OCI-LY7 (cell line): ENCODE data around the gene ANKRD33B. TPM values are rescaled to one million over a fixed set of nuclear protein-coding genes. Genes with fewer than 3 reads are reported as not detected.

Experiments
- BruUV-seq: library from RNA; stranded (reverse); fragments of 400-500 nt; replicated peaks from 2 replicates; lab custom pipeline; 2021; lab: Mats Ljungman, UMichigan
- CTCF ChIA-PET: fragments of 300-600 bp; sonication (Branson Sonifier 250); formaldehyde crosslinking; loops from one replicate; lab custom pipeline; 2022; ENCODE audit warnings: antibody characterized with exemption; ENCODE audit not compliant: unreplicated experiment; lab: Charles Lee
- POLR2A ChIA-PET: fragments of 300-600 bp; sonication (Branson Sonifier 250); formaldehyde crosslinking; loops from one replicate; lab custom pipeline; 2022; ENCODE audit warnings: antibody characterized with exemption; lab: Charles Lee
- DNase-seq: peaks from one replicate; pipeline ENCODE4 v3.0.0-alpha.2; 2015; ENCODE audit warnings: low spot score
- H2AFZ ChIP-seq: fragments of 200-600 bp; sonication (generic), shearing (Covaris generic); 2 replicates; pipeline ENCODE4 v1.6.1; 2014; ENCODE audit warnings: mild to moderate bottlenecking, antibody characterized with exemption, low read length, moderate library complexity
- H3K27ac ChIP-seq: fragments of 200-600 bp; sonication (generic); 2 replicates; pipeline ENCODE4 v1.5.1; 2014; ENCODE audit warnings: mixed run types, low read depth, mild to moderate bottlenecking, moderate library complexity, low read length, inconsistent platforms; ENCODE audit not compliant: poor library complexity, severe bottlenecking
- H3K36me3 ChIP-seq: fragments of 200-600 bp; sonication (generic); 2 replicates; pipeline ENCODE4 v1.6.1; 2014; ENCODE audit warnings: mild to moderate bottlenecking, antibody characterized with exemption, low read length, moderate library complexity, mixed read lengths; ENCODE audit not compliant: insufficient read depth
- H3K4me1 ChIP-seq: fragments of 200-600 bp; sonication (generic); 2 replicates; pipeline ENCODE4 v1.5.1; 2014; ENCODE audit warnings: mild to moderate bottlenecking, low read length; ENCODE audit not compliant: insufficient read depth, poor library complexity, severe bottlenecking
- H3K4me2 ChIP-seq: fragments of 200-600 bp; sonication (generic); 2 replicates; pipeline ENCODE4 v1.6.1; 2014; ENCODE audit warnings: mild to moderate bottlenecking, low read length
- H3K4me3 ChIP-seq: fragments of 200-600 bp; sonication (generic); 2 replicates; pipeline ENCODE4 v1.5.1; 2014; ENCODE audit warnings: mild to moderate bottlenecking, low read depth, low read length; ENCODE audit not compliant: poor library complexity, severe bottlenecking
- H3K79me2 ChIP-seq: fragments of 200-600 bp; sonication (generic); 2 replicates; pipeline ENCODE4 v1.6.1; 2016; ENCODE audit warnings: low read depth, mild to moderate bottlenecking, low read length, moderate library complexity, mixed read lengths; ENCODE audit not compliant: insufficient read depth
- H3K9me2 ChIP-seq: fragments of 200-600 bp; sonication (generic); 2 replicates; pipeline ENCODE4 v1.6.1; 2016; ENCODE audit warnings: mild to moderate bottlenecking, low read length, mixed read lengths; ENCODE audit not compliant: insufficient read depth
- H3K9me3 ChIP-seq: fragments of 200-600 bp; sonication (generic); 2 replicates; pipeline ENCODE4 v1.6.1; 2014; ENCODE audit warnings: mild to moderate bottlenecking, mixed run types, low read length, mixed read lengths
- H4K20me1 ChIP-seq: fragments of 200-600 bp; sonication (generic); 2 replicates; pipeline ENCODE4 v1.6.1; 2014; ENCODE audit warnings: mild to moderate bottlenecking, antibody characterized with exemption, low read length, moderate library complexity, mixed read lengths; ENCODE audit not compliant: insufficient read depth
- CTCF ChIP-seq: fragments of 200-600 bp; sonication (generic); conservative IDR thresholded peaks from 2 replicates; pipeline ENCODE4 v1.5.1; 2014; ENCODE audit warnings: mild to moderate bottlenecking, antibody characterized with exemption, low read length, moderate library complexity, mixed read lengths
- EZH2phosphoT487 ChIP-seq: fragments of 200-600 bp; sonication (generic); IDR thresholded peaks from 2 replicates; pipeline ENCODE4 v1.6.1; 2018; ENCODE audit warnings: low read depth, borderline replicate concordance, mild to moderate bottlenecking, mixed run types, antibody characterized with exemption, low read length, moderate library complexity, mixed read lengths
- intact Hi-C: fragments of 100-400 bp; cut with micrococcal nuclease; formaldehyde crosslinking; loops from one replicate; pipeline ENCODE4 v1.10.0; 2022; ENCODE audit not compliant: unreplicated experiment
- total RNA-seq, 2 experiments: library from RNA; depleted of rRNA in 1 of 2; stranded (reverse); fragments of >200 nt in 1 of 2; shearing (Covaris generic) in 1 of 2; gene quantifications; 2 replicates each; pipeline ENCODE4 v1.2.3, GENCODE V29; 2014 to 2022

The ANKRD33B gene
- total RNA-seq, 2 experiments from 2014 or later = 5.6 to 11.4 TPM

DNA sequence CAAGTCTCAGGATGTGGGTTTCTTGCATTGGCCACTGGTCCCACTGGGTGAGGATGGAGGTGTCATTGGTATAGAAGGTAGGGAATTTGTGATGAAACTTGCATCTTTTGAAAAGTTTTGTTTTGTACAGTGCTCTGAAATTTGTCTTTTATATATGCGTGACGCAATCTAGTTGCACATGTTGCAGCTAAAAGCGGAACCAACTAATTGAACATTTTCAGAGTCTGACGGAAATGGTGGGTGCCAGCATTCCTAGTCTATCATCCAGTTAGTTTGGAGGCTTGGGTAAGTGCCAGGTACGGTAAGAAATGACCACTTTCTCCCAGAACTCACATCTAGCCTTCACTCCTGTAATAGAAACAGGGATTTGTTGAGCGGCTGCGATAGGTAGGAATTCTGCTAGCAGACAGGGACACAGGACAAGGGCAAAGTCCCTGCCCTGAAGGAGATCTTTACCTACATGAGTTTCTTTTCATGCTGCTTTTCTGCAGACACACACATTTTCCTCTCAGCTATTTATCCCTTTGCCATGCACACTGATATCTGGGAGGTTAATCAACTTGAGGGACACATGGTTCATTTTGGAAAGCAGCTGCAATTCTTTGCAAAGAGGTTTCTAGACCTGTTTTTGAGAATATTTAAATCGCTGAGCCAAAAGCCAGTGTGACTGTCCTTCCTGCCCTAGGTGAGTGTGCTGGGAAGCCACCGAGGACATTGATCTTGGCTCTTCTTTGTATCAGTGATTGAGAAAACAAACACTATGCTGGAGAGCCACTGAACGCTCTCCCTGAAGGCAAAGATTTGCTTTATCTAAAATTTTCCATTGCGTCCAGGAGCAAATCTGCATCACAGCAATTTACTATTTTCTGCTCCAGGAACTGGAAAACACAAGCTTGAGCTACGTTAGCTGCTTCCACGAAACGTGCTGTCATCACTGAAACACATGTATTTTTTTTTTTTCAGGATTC is 107.5 kb downstream of the ANKRD33B start:
- Histone ChIP-seq H4K20me1 (no peaks in the 10 kb centered on the region), H3K4me3 (no peak overlapping the region), H2AFZ (no peak overlapping the region), H3K4me2 (no peak overlapping the region), H3K27ac (no peak overlapping the region), H3K79me2 (no peaks in the 10 kb centered on the region), H3K9me3 (no peaks in the 10 kb centered on the region), H3K9me2 (no peaks in the 10 kb centered on the region), H3K36me3 (no peaks in the 10 kb centered on the region), H3K4me1 (no peaks in the 10 kb centered on the region)
- CTCF ChIA-PET = no interaction called here
- POLR2A ChIA-PET = no interaction called here
- no peak for DNase-seq
- TF ChIP-seq EZH2phosphoT487 = no peak
- TF ChIP-seq CTCF = no peak
- intact Hi-C loops = no loop called here
- no TSS peak for BruUV-seq

DNA sequence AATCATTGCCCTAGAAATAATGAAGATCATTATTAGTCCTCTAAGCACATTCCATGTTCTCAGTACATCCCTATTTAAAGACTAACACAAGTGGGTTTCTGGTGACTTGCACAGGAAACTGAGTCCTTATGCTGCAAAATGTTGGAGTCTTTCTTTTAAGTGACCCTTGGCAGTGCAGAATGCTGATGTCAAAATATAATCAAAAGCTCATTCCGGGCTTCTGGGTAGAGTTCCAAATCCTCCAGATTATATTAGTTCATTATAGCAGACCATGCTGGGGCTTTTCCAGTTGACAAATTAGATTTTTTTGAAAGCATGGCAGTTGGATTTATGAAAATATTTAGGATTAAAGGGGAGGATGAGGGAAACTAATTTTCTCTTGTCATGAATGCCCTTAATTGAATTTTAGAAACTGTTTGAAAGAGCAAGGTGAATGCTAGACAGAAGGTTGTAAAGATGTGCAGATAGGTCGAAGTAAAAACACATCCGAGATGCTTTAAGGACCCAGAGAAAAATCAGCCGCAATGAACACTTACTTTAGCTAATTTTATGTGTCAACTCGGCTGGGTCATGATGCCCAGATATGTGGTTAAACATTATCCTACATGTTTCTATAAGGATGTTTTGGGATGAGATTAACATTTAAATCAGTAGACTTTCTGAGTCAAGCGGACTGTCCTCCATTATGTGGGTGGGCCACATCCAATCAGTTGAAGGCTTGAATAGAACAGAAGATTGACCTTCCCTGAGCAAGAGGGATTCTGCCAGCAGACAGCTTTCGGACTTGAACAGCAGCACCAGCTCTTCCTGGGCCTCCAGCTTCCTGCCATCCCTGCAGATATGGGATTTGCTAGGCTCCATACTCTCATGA is 108.5 kb downstream of the ANKRD33B start:
- H3K4me1 ChIP-seq = no peaks in the 10 kb centered on the region
- ChIA-PET POLR2A (interaction anchor here (0.7 to 0.9 kb wide), 2 partner anchors 14 to 94 kb away, joined by 3 read pairs; no protein-coding TSS in a partner anchor), CTCF (no interaction called here)
- H3K79me2 ChIP-seq = no peaks in the 10 kb centered on the region
- no peak for DNase-seq
- no peaks in the 10 kb centered on the region for H3K9me2 ChIP-seq
- H3K9me3 ChIP-seq = no peaks in the 10 kb centered on the region
- no peak overlapping the region for H2AFZ ChIP-seq
- TF ChIP-seq CTCF (no peak), EZH2phosphoT487 (no peak)
- intact Hi-C loops = no loop called here
- H4K20me1 ChIP-seq = no peaks in the 10 kb centered on the region
- no TSS peak for BruUV-seq
- no peak overlapping the region for H3K4me2 ChIP-seq
- no peak overlapping the region for H3K27ac ChIP-seq
- peaks cover 6% of the 10 kb centered on the region for H3K36me3 ChIP-seq
- H3K4me3 ChIP-seq = no peak overlapping the region
